ENCODE results near the gene EIF4E.
"Not testable (repeated sequence)": the region's sequence is repeated elsewhere in the genome, so short reads cannot be mapped to it uniquely, and the experiment has no call there.

The EIF4E gene

DNA sequence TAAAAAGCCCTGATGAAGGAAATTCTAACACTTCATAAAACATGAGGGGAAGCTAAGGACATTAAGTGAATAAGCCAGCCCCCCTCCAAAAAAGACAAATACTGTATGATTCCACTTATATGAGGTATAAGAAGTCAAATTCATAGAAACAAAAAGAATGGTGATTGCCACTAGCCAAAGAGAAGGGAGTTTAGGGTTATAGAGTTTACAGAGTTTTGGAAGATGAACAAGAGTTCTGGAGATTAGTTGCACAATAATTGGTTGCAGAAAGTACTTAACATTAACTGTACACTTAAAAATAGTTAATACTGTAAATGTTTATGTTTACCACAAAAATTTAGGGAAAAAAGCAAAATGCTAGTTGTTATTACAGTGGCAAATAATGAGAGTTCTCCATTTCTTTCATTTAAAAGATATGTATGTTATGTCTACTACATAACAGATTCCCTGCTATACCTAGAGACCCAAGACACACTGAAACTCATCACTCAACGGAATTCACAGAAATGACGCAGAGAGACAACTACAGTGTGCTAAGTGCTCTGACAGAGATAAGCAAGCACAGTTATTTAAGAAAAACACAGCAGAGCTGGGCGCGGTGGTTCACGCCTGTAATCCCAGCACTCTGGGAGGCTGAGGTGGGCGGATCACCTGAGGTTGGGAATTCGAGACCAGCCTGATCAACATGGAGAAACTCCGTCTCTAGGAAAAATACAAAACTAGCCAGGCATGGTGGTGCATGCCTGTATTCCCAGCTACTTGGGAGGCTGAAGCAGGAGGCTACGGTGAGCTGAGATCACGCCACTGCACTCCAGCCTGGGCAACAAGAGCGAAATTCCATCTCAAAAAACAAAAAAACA, 37.2 kb downstream of the EIF4E start:
- DNase-seq (ENCODE audit: low spot score): no peak
- TF ChIP-seq, protein P1, sequence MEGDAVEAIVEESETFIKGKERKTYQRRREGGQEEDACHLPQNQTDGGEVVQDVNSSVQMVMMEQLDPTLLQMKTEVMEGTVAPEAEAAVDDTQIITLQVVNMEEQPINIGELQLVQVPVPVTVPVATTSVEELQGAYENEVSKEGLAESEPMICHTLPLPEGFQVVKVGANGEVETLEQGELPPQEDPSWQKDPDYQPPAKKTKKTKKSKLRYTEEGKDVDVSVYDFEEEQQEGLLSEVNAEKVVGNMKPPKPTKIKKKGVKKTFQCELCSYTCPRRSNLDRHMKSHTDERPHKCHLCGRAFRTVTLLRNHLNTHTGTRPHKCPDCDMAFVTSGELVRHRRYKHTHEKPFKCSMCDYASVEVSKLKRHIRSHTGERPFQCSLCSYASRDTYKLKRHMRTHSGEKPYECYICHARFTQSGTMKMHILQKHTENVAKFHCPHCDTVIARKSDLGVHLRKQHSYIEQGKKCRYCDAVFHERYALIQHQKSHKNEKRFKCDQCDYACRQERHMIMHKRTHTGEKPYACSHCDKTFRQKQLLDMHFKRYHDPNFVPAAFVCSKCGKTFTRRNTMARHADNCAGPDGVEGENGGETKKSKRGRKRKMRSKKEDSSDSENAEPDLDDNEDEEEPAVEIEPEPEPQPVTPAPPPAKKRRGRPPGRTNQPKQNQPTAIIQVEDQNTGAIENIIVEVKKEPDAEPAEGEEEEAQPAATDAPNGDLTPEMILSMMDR (IDR thresholded peaks at IDR 0.05; ENCODE audit: extremely low read depth, missing control alignments): no peak

DNA sequence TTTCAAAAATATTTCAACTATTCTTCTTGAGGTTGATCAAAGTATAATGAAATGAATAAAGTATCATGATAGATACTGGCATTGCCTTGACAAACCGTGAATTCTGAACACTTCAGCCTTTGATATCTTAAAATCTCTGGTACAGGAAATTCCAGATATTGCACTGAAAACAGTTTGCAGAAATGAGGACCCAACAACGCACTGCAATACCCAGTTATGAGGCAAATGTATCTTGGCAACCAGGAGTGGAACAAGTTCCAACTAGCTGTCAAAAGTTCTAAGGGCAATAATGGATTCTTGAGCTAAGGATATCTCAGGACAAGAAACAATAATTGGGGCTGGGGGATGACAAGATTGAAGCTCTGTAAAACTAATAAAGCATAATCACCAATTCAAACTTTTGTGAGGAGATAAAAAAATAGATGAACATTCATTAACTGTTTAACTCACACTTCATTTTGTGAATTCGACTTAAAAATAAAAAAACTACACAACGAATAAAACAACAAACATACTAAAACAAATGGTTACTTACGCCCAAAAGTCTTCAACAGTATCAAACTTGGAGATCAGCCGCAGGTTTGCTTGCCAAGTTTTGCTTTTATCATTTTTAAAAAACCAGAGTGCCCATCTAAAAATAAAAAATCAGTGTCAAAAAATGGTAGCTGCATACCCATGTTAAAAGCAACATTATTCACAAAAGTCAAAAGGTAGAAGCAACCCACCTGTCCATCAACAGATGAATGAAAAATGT, 38.1 kb downstream of the EIF4E start:
- DNase-seq (ENCODE audit: low spot score): no peak

DNA sequence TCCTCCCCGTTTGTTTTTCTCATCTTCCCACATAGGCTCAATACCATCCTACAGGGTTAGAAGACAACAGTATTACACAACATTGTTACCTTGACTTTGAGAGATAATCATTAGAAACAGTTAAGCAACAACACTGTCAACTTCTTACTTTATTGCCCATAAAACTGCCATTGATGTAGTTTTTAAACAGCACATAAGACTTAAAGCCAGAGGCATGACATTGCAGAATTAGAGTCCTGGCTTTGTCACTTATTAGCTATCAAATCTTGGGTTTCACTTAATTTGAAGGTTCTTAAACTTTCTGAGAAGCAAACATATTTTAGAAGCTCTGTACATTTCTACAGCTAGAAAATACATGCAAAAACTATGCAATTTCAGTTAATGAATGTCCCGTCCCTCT, 41.8 kb downstream of the EIF4E start:
- TF ChIP-seq, protein P1 (IDR thresholded peaks at IDR 0.05; ENCODE audit: extremely low read depth, missing control alignments): no peak

More for the DNA sequence above, 38.1 kb downstream of the EIF4E start:
- TF ChIP-seq, protein P1 (IDR thresholded peaks at IDR 0.05; ENCODE audit: extremely low read depth, missing control alignments): no peak

DNA sequence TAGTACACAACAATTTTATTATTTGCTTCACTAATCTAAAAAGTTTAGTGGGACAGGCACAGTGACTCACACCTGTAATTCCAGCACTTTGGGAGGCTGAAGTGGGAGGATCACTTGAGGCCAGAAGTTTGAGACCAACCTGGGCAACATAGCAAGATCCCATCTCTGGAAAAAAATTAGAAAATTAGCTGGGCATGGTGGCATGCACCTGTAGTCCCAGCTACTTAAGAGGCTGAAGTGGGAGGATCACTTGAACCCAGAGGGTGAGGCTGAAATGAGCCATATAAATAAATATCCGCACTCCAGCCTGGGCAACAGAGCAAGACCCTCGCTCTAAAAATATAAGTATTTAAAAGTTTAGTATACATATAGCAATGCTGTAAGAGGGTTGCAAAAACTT, 42.6 kb downstream of the EIF4E start:
- DNase-seq (ENCODE audit: low spot score): not testable (repeated sequence)

More for the DNA sequence above, 41.8 kb downstream of the EIF4E start:
- DNase-seq (ENCODE audit: low spot score): no peak

DNA sequence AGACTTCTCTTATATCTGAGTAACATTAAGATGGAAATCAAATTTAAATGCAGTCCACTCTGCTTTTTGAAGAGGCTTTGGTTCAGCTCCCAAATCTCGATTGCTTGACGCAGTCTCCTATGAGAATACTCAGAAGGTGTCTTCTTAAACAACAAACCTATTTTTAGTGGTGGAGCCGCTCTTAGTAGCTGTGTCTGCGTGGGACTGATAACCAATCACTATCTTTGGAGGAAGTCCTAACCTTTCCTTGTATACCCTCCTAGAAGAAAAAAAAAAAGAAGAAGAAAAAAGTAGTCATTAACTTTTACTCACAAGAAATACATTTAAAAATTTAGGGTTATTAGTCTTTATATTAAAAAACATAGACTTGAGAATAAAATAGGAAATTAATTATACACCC, 48.0 kb downstream of the EIF4E start:
- not testable (repeated sequence) for DNase-seq (ENCODE audit: low spot score)

DNA sequence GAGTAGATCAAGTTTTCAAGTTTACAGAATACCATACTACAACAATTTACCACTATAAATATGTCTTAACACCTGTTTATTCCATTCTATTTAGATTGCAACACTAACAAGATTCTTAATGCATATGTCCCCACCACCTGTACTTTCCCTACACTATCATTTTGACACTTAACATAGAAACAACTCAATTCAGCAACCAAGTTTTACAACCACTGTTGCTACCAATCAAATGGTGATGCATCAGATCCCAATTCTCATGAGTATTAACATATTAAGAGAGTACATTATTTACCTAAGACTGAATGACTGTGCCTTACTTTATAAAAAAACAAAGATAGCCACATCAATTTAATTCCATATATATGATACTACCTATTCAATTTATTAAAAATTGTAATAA, 49.4 kb downstream of the EIF4E start:
- no peak for DNase-seq (ENCODE audit: low spot score)
- TF ChIP-seq, protein P1 (IDR thresholded peaks at IDR 0.05; ENCODE audit: extremely low read depth, missing control alignments): no peak

DNA sequence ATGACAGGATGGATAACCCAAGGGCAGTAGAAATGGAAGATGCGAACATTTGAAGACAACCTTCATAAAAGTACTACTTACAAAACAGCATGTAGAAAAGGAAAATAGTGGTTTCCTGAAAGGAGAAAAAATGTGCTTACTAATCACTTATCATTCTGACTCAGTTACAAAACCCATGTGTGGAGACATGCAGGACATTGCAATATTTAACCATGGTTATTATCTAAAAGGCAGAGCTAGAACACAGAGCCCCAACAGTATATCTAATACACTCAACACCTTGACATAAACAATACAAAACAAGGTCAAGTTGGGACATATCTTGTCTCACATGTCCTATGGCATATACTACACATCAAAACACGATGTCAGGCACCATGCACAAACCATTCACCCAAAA, 55.9 kb downstream of the EIF4E start:
- TF ChIP-seq, protein P1 (IDR thresholded peaks at IDR 0.05; ENCODE audit: extremely low read depth, missing control alignments): no peak
- no peak for DNase-seq (ENCODE audit: low spot score)

DNA sequence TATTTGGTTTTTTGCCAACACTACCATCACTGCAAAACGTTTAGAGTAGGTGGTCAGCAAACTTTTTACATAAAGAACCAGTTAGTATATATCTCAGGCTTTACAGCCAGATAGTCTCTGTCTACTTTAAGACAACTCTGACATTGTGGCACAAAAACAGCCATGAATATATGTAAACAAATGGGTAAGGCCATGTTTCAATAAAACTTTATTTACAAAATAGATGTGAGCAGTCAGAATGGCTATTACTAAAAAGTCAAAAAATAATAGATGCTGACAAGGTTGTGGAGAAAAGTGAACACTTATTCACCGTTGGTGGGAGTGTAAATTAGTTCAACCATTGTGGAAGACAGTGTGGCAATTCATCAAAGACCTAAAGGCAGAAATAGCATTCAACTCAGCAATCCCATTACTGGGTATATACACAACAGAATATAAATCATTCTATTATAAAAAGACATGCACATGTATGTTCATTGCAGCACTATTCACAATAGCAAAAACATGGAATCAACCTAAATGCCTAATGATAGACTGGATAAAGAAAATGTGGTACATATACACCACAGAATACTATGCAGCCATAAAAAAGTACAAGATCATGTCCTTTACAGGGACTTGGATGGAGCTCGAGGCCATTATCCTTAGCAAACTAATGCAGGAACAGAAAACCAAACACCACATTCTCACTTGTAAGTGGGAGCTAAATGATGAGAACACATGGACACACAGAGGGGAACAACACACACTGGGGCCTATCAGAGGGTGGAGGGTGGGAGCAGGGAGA, 56.6 kb downstream of the EIF4E start:
- DNase-seq (ENCODE audit: low spot score): not testable (repeated sequence)
